ENCODE data around the gene PPP4R1. TPM values are rescaled to one million over a fixed set of nuclear protein-coding genes. Genes with fewer than 3 reads are reported as not detected.

The PPP4R1 gene
- total and polyA plus RNA-seq, 2 of the 4 experiments (the other 2 are of a cell fraction): 80.6 to 123 TPM

DNA sequence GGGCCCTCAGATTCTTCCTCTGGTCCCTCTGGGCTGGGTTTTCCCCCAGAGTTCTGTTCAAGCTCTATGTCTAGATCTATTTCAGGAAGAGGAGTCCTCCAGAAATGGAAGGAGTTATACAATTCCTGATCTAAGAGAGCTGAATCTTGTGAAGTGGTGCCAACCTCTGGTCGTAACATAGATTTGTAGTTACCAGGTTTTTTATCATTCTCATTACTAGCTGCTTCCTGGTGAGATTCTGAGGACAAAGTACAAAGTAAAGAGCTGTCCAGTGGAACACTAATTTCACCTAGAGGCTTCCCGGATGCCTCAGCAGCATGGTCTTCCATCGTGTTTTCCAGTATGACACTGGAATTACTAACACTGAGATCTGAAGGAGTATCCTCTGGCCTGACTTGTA lies 44.1 kb downstream of the PPP4R1 start:
- Histone ChIP-seq H3K9me1 (ENCODE audit: insufficient read depth, low read length) (no peaks in the 10 kb centered on the region), H3K23ac (ENCODE audit: low read depth, low read length) (0 out of 2 replicates have a peak overlapping the region, but pooled peaks have one; percentile 31), H4K91ac (ENCODE audit: insufficient read depth, low read depth, low read length) (no peak overlapping the region), H3K79me1 (ENCODE audit: low read depth in 1 of 2, low read length in 2 of 2) (peaks cover 45 to 60% of the 10 kb centered on the region in 2 experiments), H3K36me3 (ENCODE audit: control insufficient read depth, insufficient read depth, low read length) (peaks cover 35% of the 10 kb centered on the region), H3K4ac (ENCODE audit: low read depth, low read length) (no peak overlapping the region), H4K8ac (ENCODE audit: low read depth in 2 of 2, low read length in 2 of 2) (no peak overlapping the region), H2AK5ac (ENCODE audit: low read depth, low read length) (no peak overlapping the region), H3K27me3 (ENCODE audit: control insufficient read depth, insufficient read depth, low read length) (no peaks in the 10 kb centered on the region), H2BK20ac (ENCODE audit: low read depth, low read length) (no peak overlapping the region), H4K5ac (ENCODE audit: low read depth, low read length) (no peak overlapping the region), H2AFZ (replicated peaks; ENCODE audit: low read length, poor library complexity) (no peak overlapping the region), H3K4me1 (ENCODE audit: control insufficient read depth, insufficient read depth, low read length) (no peaks in the 10 kb centered on the region), H2BK120ac (ENCODE audit: low read depth, low read length) (no peak overlapping the region), H3K9ac (ENCODE audit: low read depth, low read length) (no peak overlapping the region), H2AK9ac (replicated peaks; ENCODE audit: low read depth, low read length, poor library complexity) (no peak overlapping the region), H3K9me3 (ENCODE audit: control insufficient read depth, insufficient read depth, low read length) (no peaks in the 10 kb centered on the region), H3K27ac (ENCODE audit: insufficient read depth, low read length) (no peak overlapping the region), H3K14ac (replicated peaks; ENCODE audit: low read depth, low read length) (no peak overlapping the region), H3K4me3 (ENCODE audit: insufficient read depth, low read depth, low read length) (no peak overlapping the region), H2BK5ac (ENCODE audit: low read depth, low read length, poor library complexity, severe bottlenecking) (no peak overlapping the region), H4K20me1 (ENCODE audit: insufficient read depth, low read length) (peaks cover 4% of the 10 kb centered on the region; the same call in 1 of the 2 replicates), H2BK15ac (ENCODE audit: low read depth, low read length) (no peak overlapping the region), H3K18ac (ENCODE audit: low read depth, low read length) (no peak overlapping the region), H3K56ac (ENCODE audit: extremely low read depth, insufficient read depth, low read length) (no peak overlapping the region), H3K4me2 (ENCODE audit: low read depth, low read length) (no peak overlapping the region)
- in situ Hi-C loops (cut with MboI; ENCODE audit: low sequenced_read_pairs): no loop called here
- intact Hi-C loops (cut with micrococcal nuclease): loop anchor here (10.0 kb wide), 2 partner anchors 345 to 385 kb away; partner anchors contain the start of gene VAPA
- CTCF ChIA-PET: no interaction called here
- POLR2A ChIA-PET (ENCODE audit: unreplicated experiment): no interaction called here
- TSS peak; percentile 14 for BruUV-seq (replicated peaks)
- no peak for TF ChIP-seq CEBPB (IDR thresholded peaks at IDR 0.05; ENCODE audit: low read depth, low read length)
- WGBS, 2 experiments (ENCODE audit: extremely low coverage in 2 of 2, insufficient read length in 1 of 2): 94% methylated on average over 2 of the region's 3 CpGs; no CpG with 5 or more reads in 1 of the 2 experiments
- dilution Hi-C loops (cut with HindIII; ENCODE audit: low sequenced_read_pairs, unreplicated experiment): no loop called here
- no peak for ATAC-seq (ENCODE audit: low read depth)
- no peak for DNase-seq
